GM12872 (cell line): Measurements from ENCODE around the gene MSH2.

Experiments
- CTCF ChIP-seq: IDR thresholded peaks from 3 replicates; pipeline ENCODE4 v1.5.1; 2011; ENCODE audit warnings: low read depth, mild to moderate bottlenecking, low read length, moderate library complexity; ENCODE audit not compliant: insufficient read depth

MSH2 gene

DNA sequence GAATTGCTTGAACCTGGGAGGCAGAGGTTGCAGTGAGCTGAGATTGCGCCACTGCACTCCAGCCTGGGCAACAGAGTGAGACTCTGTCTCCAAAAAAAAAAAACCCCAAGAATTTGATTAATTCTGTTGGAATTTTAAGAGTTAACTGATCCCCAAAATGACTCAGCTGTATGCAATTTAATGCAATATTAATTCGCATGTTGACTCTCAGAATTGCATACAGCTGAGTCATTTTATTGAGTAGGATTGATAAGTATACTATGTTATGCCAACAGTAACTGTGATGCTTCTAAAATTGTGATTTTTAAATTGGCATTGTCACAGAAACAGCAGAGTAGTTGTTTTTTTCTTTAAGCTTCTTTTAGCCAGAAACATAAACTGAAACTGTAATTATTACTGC, 19.6 kb downstream of the MSH2 start:
- TF ChIP-seq CTCF, result no peak

- no peak for TF ChIP-seq CTCF
These were observed 23.8 kb downstream of the MSH2 start for GRCh38 chr2:47426786-47427185.

- no peak for TF ChIP-seq CTCF
These were observed 26.8 kb downstream of the MSH2 start for GRCh38 chr2:47429795-47430194.

- TF ChIP-seq CTCF, result peak; percentile 27; the same call in 1 of the 3 replicates
These were observed 34.3 kb downstream of the MSH2 start for GRCh38 chr2:47437287-47437686.

DNA sequence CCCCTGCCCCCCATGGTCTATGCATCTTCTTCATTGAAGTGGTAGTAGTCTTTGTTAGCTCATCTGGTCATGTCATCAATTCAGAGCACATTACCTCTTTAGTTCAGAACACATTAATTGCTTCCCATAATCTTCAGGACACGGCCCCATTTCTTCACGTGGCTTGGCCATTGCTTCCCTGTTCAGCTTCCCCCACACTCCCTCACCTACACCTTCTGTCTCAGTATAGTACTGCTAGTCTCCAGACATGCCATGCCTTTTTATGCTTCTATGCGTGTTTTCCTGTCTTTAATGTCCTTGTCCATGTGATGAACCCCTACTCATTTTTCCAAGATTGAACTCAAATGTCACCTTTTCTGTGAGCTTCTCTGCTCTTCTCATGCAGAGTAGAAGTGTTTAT, 35.1 kb downstream of the MSH2 start:
- TF ChIP-seq CTCF, result no peak

- no peak for TF ChIP-seq CTCF
These were observed 35.8 kb downstream of the MSH2 start for GRCh38 chr2:47438783-47439182.

- TF ChIP-seq CTCF, result no peak
These were observed 48.8 kb downstream of the MSH2 start for GRCh38 chr2:47451790-47452189.

GRCh38 chr2:47452761-47453160, 49.8 kb downstream of the MSH2 start:
- no peak for TF ChIP-seq CTCF
